Activated naive CD4-positive, alpha-beta T cell treated with anti-CD3 and anti-CD28 coated beads, Interleukin-2, amount 10 ng/mL, durations not matched to agents 7 days and 5 days (primary cell): ENCODE measurements around the gene TMEM214.

Experiments used
- CTCF ChIA-PET: fragments of 350-600 bp; sonication (Branson Sonifier 250); formaldehyde crosslinking; loops from one replicate; lab custom pipeline; 2021; ENCODE audit warnings: antibody characterized with exemption; lab: Charles Lee
- DNase-seq: peaks from one replicate; pipeline ENCODE4 v3.0.0-alpha.2; 2020
- H3K27ac Mint-ChIP-seq: one replicate; pipeline ENCODE4 v1.8.0; 2021; ENCODE audit warnings: mild to moderate bottlenecking, moderate library complexity, mixed read lengths
- H3K27me3 Mint-ChIP-seq: one replicate; pipeline ENCODE4 v1.8.0; 2021; ENCODE audit warnings: mild to moderate bottlenecking, mixed read lengths
- H3K36me3 Mint-ChIP-seq: one replicate; pipeline ENCODE4 v1.8.0; 2021; ENCODE audit warnings: mixed read lengths
- H3K4me1 Mint-ChIP-seq: one replicate; pipeline ENCODE4 v1.8.0; 2021; ENCODE audit warnings: mixed read lengths
- H3K4me3 Mint-ChIP-seq: one replicate; pipeline ENCODE4 v1.8.0; 2021; ENCODE audit warnings: mild to moderate bottlenecking, moderate library complexity, mixed read lengths
- H3K9me3 Mint-ChIP-seq: one replicate; pipeline ENCODE4 v1.8.0; 2021; ENCODE audit warnings: mixed read lengths

The TMEM214 gene

GRCh38 chr2:27039426-27039825 lies 6.7 kb downstream of the TMEM214 start:
- peaks cover 13% of the 10 kb centered on the region for H3K4me1 Mint-ChIP-seq
- CTCF ChIA-PET = no interaction called here

DNA sequence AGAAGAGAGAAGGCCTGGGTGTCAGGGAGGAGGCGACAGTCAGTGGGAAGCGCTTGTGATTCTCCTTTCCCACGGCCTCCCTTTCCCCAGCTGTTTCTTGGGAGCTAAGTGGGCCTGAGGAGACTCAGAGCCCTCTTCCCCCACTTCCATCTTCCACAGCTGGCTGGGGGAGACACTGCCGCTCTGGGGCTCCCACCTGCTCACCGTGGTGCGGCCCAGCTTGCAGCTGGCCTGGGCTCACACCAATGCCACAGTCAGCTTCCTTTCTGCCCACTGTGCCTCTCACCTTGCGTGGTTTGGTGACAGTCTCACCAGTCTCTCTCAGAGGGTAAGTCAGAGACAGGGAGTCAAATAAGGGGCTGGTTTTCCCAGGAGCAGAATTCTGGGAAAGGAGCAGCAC lies 7.1 kb downstream of the TMEM214 start:
- peaks cover 59% of the 10 kb centered on the region for H3K36me3 Mint-ChIP-seq
- no peak for DNase-seq
- no peaks in the 10 kb centered on the region for H3K9me3 Mint-ChIP-seq
- H3K4me3 Mint-ChIP-seq = no peak overlapping the region
- H3K27me3 Mint-ChIP-seq = no peaks in the 10 kb centered on the region
- no peak overlapping the region for H3K27ac Mint-ChIP-seq
- CTCF ChIA-PET = interaction anchor here (1.5 kb wide), 1 partner anchor 78 kb away, joined by 5 read pairs; no protein-coding TSS in a partner anchor
- peaks cover 9% of the 10 kb centered on the region for H3K4me1 Mint-ChIP-seq

More at GRCh38 chr2:27039426-27039825, 6.7 kb downstream of the TMEM214 start:
- no peak for DNase-seq
- Mint-ChIP-seq H3K9me3 (no peaks in the 10 kb centered on the region), H3K4me3 (no peak overlapping the region), H3K27me3 (no peaks in the 10 kb centered on the region), H3K27ac (no peak overlapping the region), H3K36me3 (peaks cover 59% of the 10 kb centered on the region)

DNA sequence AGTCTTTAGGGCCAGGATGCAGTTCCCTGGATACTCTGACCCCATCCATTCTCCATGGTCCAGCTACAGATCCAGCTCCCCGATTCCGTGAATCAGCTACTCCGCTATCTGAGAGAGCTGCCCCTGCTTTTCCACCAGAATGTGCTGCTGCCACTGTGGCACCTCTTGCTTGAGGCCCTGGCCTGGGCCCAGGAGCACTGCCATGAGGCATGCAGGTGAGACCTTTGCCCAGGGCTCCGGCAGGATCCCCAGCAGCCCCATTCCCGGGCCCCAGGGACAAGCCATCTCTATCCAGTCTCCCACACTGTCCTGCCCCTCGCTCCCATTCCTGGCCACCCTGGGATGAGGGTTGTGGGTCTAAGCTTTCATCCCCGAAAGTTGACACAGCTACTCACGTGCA lies 7.5 kb downstream of the TMEM214 start:
- no peaks in the 10 kb centered on the region for H3K27me3 Mint-ChIP-seq
- no peak overlapping the region for H3K4me3 Mint-ChIP-seq
- H3K4me1 Mint-ChIP-seq = peaks cover 4% of the 10 kb centered on the region
- no peak for DNase-seq
- no peak overlapping the region for H3K27ac Mint-ChIP-seq
- H3K36me3 Mint-ChIP-seq = peaks cover 55% of the 10 kb centered on the region
- H3K9me3 Mint-ChIP-seq = no peaks in the 10 kb centered on the region
- CTCF ChIA-PET = interaction anchor here (1.5 kb wide), 1 partner anchor 78 kb away, joined by 5 read pairs; no protein-coding TSS in a partner anchor

DNA sequence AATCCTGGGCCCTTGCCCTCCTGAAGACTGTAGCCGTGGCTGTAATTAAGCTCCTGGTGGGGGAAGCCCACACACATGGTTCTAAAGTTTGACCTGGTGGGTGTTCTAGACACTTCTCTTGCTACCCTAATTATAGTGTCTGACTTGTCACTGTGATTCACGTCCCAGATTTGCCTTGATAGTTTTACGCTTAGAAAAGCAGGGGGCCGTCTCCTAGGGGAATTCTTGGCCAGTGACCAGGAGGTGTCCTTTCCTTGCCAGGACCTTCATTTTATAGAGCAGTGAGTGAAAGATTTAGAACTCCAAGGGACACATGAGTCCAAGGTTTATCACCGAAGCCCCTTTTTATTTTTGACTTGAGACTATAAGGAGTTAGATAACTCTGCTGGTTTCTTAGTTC lies 9.0 kb downstream of the TMEM214 start:
- Mint-ChIP-seq H3K27me3 (no peaks in the 10 kb centered on the region), H3K4me1 (peaks cover 3% of the 10 kb centered on the region), H3K4me3 (no peak overlapping the region), H3K27ac (peak overlapping the region; percentile 47), H3K9me3 (no peaks in the 10 kb centered on the region), H3K36me3 (peaks cover 46% of the 10 kb centered on the region)
- CTCF ChIA-PET = no interaction called here
- DNase-seq = no peak

GRCh38 chr2:27042159-27042661 lies 9.4 kb downstream of the TMEM214 start:
- peaks cover 42% of the 10 kb centered on the region for H3K36me3 Mint-ChIP-seq
- H3K27me3 Mint-ChIP-seq = no peaks in the 10 kb centered on the region
- CTCF ChIA-PET = no interaction called here
- H3K27ac Mint-ChIP-seq = peak overlapping the region; percentile 47
- H3K4me1 Mint-ChIP-seq = peaks cover 3% of the 10 kb centered on the region
- H3K9me3 Mint-ChIP-seq = no peaks in the 10 kb centered on the region
- DNase-seq = no peak
- no peak overlapping the region for H3K4me3 Mint-ChIP-seq

DNA sequence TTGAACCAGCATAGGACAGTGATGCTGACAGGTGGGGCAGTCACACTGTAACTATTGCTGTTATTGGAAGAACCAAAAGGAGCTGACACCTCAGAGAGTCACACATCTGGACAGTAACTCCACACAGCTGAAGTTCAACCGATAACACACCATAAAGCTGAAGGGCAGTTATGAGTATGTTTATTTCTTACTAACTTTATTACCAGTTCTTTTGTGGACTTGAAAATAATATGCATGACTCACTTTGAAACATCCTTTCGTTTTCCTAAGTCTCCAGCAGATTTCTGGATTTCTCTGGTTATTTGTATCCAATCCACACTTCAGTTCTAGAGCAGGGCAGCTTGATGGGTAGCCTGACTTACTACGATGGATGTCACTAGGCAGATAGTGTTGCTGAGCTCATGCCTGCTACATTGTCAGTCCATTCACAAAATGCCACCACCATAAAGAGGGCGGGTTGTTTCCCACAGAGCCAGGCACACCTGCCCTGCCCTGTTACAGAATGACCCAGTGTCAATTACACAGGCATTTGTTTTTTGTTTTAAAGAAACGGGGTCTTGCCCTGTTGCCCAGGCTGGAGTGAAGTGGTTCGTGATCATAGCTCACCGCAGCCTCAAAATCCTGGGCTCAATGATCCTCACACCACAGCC lies 10.3 kb downstream of the TMEM214 start:
- no peak for DNase-seq
- H3K4me3 Mint-ChIP-seq = no peak overlapping the region
- H3K4me1 Mint-ChIP-seq = peaks cover 4% of the 10 kb centered on the region
- H3K27ac Mint-ChIP-seq = no peak overlapping the region
- H3K27me3 Mint-ChIP-seq = no peaks in the 10 kb centered on the region
- no peaks in the 10 kb centered on the region for H3K9me3 Mint-ChIP-seq
- CTCF ChIA-PET = no interaction called here
- peaks cover 33% of the 10 kb centered on the region for H3K36me3 Mint-ChIP-seq

- CTCF ChIA-PET = interaction anchor here (0.6 to 3.1 kb wide), 9 partner anchors 11 to 88 kb away, joined by 3 to 21 read pairs (median 4); partner anchors contain the start of gene TMEM214
- Mint-ChIP-seq H3K9me3 (peaks cover 2% of the 10 kb centered on the region), H3K4me1 (peaks cover 27% of the 10 kb centered on the region), H3K36me3 (peaks cover 13% of the 10 kb centered on the region), H3K27me3 (peaks cover 13% of the 10 kb centered on the region), H3K27ac (peak overlapping the region; percentile 98), H3K4me3 (peak overlapping the region; percentile 92)
- peak; percentile 69 for DNase-seq
These were observed 16.9 kb downstream of the TMEM214 start for GRCh38 chr2:27049422-27050280.

GRCh38 chr2:27050281-27050995 lies 17.7 kb downstream of the TMEM214 start:
- H3K27ac Mint-ChIP-seq = peak overlapping the region; percentile 98
- peaks cover 13% of the 10 kb centered on the region for H3K27me3 Mint-ChIP-seq
- CTCF ChIA-PET = interaction anchor here (0.6 to 3.1 kb wide), 11 partner anchors 12 to 88 kb away, joined by 3 to 21 read pairs (median 4); partner anchors contain the start of genes ABHD1 and TMEM214
- H3K36me3 Mint-ChIP-seq = peaks cover 20% of the 10 kb centered on the region
- H3K9me3 Mint-ChIP-seq = peaks cover 2% of the 10 kb centered on the region
- peak overlapping the region; percentile 92 for H3K4me3 Mint-ChIP-seq
- H3K4me1 Mint-ChIP-seq = peaks cover 27% of the 10 kb centered on the region
- peak; percentile 93 for DNase-seq

DNA sequence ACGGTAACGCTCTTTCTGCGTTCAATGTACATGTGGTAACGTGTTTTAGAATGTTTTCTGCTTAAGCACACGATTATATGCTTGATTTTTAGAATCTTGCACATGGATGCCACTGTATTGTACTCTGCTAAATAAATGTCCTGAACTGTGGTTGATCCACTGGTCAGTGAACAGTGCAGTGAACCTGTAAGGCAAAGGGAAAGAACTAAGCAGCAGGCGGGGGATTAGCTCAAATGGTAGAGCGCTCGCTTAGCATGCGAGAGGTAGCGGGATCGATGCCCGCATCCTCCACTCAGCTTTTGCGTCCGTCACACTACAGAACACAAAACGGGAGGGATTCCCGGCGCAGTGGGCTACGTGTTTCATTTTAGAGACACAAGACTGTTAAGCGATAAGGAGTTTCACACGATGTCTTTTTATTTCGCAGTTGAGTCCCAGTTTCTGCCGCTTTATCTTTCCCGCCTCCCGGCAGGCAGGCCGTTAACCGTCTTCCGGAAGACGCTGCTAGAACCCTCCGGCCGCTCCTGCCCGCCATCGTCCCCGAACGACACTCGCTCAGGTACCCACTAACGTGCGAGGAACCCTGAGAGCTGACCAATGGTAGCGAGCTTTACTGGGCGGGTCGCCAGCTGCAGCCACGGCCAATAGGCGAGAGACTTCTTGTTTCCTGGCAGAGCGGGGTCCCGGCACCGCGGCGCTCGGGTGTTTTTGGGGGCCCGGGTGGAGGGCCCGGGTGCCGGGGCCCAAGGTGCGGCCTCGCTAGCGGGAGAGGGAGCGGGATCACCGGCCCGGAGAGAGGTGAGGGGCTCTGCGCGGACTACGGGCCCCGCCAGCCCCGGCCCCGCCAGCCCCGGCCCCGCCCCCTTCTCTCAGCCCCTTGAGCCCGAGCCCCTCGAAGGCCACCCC lies 18.5 kb downstream of the TMEM214 start, which contains the start of gene AGBL5:
Gene AGBL5 (plus strand): TSS at position 673 of the 906 bp plus-strand sequence. CDS start 1,291 bp downstream, outside the sequence.
- DNase-seq = peak; percentile 98
- CTCF ChIA-PET = interaction anchor here (0.6 to 3.1 kb wide), 13 partner anchors 10 to 89 kb away, joined by 3 to 21 read pairs (median 4); partner anchors contain the start of genes ABHD1, OST4 and TMEM214
- Mint-ChIP-seq H3K36me3 (peaks cover 23% of the 10 kb centered on the region), H3K27me3 (peaks cover 13% of the 10 kb centered on the region), H3K9me3 (peaks cover 2% of the 10 kb centered on the region), H3K27ac (peak within 1 kb of the TSS; percentile 98), H3K4me3 (peak within 1 kb of the TSS; percentile 92), H3K4me1 (peaks cover 27% of the 10 kb centered on the region)

- Mint-ChIP-seq H3K9me3 (peaks cover 2% of the 10 kb centered on the region), H3K27me3 (peaks cover 13% of the 10 kb centered on the region), H3K27ac (peak overlapping the region; percentile 84), H3K4me1 (peaks cover 27% of the 10 kb centered on the region), H3K4me3 (peak overlapping the region; percentile 85), H3K36me3 (peaks cover 26% of the 10 kb centered on the region)
- DNase-seq = no peak
- CTCF ChIA-PET = interaction anchor here (1.1 to 3.1 kb wide), 7 partner anchors 10 to 47 kb away, joined by 3 to 21 read pairs (median 5); partner anchors contain the start of genes OST4 and TMEM214
These were observed 19.3 kb downstream of the TMEM214 start for GRCh38 chr2:27051902-27052645.

- Mint-ChIP-seq H3K27ac (no peak overlapping the region), H3K4me3 (peak overlapping the region; percentile 10), H3K27me3 (peaks cover 13% of the 10 kb centered on the region), H3K36me3 (peaks cover 26% of the 10 kb centered on the region), H3K4me1 (peaks cover 26% of the 10 kb centered on the region), H3K9me3 (peaks cover 2% of the 10 kb centered on the region)
- CTCF ChIA-PET = no interaction called here
- DNase-seq = no peak
These were observed 20.6 kb downstream of the TMEM214 start for GRCh38 chr2:27053321-27053720.

DNA sequence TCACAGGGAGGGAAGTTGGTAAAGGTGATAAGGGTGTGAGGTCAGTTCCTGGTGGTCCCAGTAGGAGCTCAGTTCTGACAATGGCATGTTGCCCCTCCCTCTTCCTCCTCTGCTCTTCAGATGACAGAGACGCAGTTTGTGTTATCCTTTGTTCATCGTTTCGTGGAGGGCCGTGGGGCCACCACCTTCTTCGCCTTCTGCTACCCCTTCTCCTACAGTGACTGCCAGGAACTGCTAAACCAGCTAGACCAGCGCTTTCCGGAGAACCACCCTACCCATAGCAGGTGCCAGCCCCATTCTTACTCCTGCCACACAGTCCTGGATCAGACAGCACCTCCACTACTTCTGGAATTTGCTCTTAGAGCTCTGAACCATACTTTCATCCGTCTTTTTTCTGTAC lies 21.0 kb downstream of the TMEM214 start:
- CTCF ChIA-PET = no interaction called here
- Mint-ChIP-seq H3K27ac (peak overlapping the region; percentile 5), H3K4me1 (peaks cover 26% of the 10 kb centered on the region), H3K27me3 (peaks cover 13% of the 10 kb centered on the region), H3K9me3 (peaks cover 2% of the 10 kb centered on the region), H3K4me3 (no peak overlapping the region), H3K36me3 (peaks cover 26% of the 10 kb centered on the region)
- no peak for DNase-seq
